Measurements from ENCODE around the gene MAP7. TPM values are rescaled to one million over a fixed set of nuclear protein-coding genes. Genes with fewer than 3 reads are reported as not detected.
"Not testable (repeated sequence)": the region's sequence is repeated elsewhere in the genome, so short reads cannot be mapped to it uniquely, and the experiment has no call there.

The MAP7 gene
- total RNA-seq, 4 donors from 2014 or later, result 0.84 to 1.5 (median 1.4) TPM

GRCh38 chr6:136494059-136494458, 56.2 kb downstream of the MAP7 start:
- Histone ChIP-seq H3K27me3 (no peaks in the 10 kb centered on the region), H3K36me3 (no peaks in the 10 kb centered on the region), H3K9me3 (no peaks in the 10 kb centered on the region), H3K4me3 (no peak overlapping the region), H3K27ac (no peak overlapping the region), H3K4me1 (no peaks in the 10 kb centered on the region)
- TF ChIP-seq POLR2A (IDR thresholded peaks at IDR 0.05), result no peak
- TF ChIP-seq EP300 (IDR thresholded peaks at IDR 0.05), result no peak
- TF ChIP-seq, protein P1, sequence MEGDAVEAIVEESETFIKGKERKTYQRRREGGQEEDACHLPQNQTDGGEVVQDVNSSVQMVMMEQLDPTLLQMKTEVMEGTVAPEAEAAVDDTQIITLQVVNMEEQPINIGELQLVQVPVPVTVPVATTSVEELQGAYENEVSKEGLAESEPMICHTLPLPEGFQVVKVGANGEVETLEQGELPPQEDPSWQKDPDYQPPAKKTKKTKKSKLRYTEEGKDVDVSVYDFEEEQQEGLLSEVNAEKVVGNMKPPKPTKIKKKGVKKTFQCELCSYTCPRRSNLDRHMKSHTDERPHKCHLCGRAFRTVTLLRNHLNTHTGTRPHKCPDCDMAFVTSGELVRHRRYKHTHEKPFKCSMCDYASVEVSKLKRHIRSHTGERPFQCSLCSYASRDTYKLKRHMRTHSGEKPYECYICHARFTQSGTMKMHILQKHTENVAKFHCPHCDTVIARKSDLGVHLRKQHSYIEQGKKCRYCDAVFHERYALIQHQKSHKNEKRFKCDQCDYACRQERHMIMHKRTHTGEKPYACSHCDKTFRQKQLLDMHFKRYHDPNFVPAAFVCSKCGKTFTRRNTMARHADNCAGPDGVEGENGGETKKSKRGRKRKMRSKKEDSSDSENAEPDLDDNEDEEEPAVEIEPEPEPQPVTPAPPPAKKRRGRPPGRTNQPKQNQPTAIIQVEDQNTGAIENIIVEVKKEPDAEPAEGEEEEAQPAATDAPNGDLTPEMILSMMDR (IDR thresholded peaks at IDR 0.05), result no peak
- no peak for DNase-seq (ENCODE audit: low spot score in 2 of 2)
- 65 to 75% methylated on average over 2 of the region's 2 CpGs for WGBS, 2 donors

DNA sequence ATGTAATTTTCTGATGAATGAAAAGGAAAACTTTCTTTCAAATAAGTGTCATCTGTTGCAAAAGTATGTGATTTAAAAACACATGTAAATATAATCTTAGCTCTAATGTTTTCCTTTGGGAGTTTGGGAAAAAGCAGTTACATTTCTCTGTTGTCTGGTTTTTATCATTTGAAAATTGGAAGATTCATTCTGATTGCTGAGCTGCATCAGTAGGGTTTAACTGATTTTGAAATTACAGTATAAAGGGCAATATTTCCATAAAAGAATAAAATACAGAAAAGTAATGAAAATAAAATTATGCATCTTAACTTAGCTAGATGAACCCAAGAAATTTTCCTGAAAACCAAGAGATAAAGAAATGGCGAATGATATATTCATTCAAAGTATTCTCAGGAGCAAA, 57.8 kb downstream of the MAP7 start:
- 81 to 82% methylated on average over 1 of the region's 1 CpG for WGBS, 2 donors
- H3K27ac ChIP-seq, result no peak overlapping the region
- H3K9me3 ChIP-seq, result no peaks in the 10 kb centered on the region
- no peak overlapping the region for H3K4me3 ChIP-seq
- H3K36me3 ChIP-seq, result no peaks in the 10 kb centered on the region
- DNase-seq (ENCODE audit: low spot score in 2 of 2), result no peak
- no peaks in the 10 kb centered on the region for H3K4me1 ChIP-seq
- no peaks in the 10 kb centered on the region for H3K27me3 ChIP-seq
- TF ChIP-seq EP300 (IDR thresholded peaks at IDR 0.05), result no peak
- TF ChIP-seq, protein P1 (IDR thresholded peaks at IDR 0.05), result no peak
- no peak for TF ChIP-seq POLR2A (IDR thresholded peaks at IDR 0.05)

- no peak overlapping the region for H3K27ac ChIP-seq
- no peaks in the 10 kb centered on the region for H3K36me3 ChIP-seq
- TF ChIP-seq EP300 (IDR thresholded peaks at IDR 0.05) (no peak), POLR2A (IDR thresholded peaks at IDR 0.05) (no peak)
- TF ChIP-seq, protein P1 (IDR thresholded peaks at IDR 0.05), result no peak
- H3K27me3 ChIP-seq, result no peaks in the 10 kb centered on the region
- 74 to 75% methylated on average over 2 of the region's 2 CpGs for WGBS, 2 donors
- no peaks in the 10 kb centered on the region for H3K9me3 ChIP-seq
- DNase-seq (ENCODE audit: low spot score in 2 of 2), result no peak
- no peak overlapping the region for H3K4me3 ChIP-seq
- no peaks in the 10 kb centered on the region for H3K4me1 ChIP-seq
These were observed 58.5 kb downstream of the MAP7 start for GRCh38 chr6:136491754-136492153.

DNA sequence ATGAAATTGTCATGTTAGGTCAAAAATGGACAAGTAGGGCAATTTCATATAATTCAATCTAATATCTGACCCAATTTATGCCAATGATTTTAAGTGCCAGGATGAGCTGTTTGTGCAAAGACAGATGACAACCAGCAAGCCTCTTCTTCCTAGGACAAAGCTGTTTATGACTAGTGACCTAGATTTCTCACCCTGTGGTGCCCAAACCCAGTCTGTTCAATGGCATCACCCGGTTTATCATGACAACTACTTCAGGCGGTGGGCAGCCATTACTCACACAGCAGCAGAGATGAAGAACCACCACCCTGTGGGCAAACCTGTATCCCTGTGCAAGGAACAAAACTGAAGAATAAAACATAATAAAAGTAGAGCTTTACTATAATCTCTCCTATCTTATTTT, 59.0 kb downstream of the MAP7 start:
- Histone ChIP-seq H3K4me1 (no peaks in the 10 kb centered on the region), H3K4me3 (no peak overlapping the region), H3K9me3 (no peaks in the 10 kb centered on the region), H3K27me3 (no peaks in the 10 kb centered on the region), H3K27ac (no peak overlapping the region), H3K36me3 (no peaks in the 10 kb centered on the region)
- TF ChIP-seq POLR2A (IDR thresholded peaks at IDR 0.05) (no peak), EP300 (IDR thresholded peaks at IDR 0.05) (no peak)
- TF ChIP-seq, protein P1 (IDR thresholded peaks at IDR 0.05), result no peak
- DNase-seq (ENCODE audit: low spot score in 2 of 2), result no peak
- WGBS, 2 donors, result 87 to 91% methylated on average over 2 of the region's 2 CpGs

DNA sequence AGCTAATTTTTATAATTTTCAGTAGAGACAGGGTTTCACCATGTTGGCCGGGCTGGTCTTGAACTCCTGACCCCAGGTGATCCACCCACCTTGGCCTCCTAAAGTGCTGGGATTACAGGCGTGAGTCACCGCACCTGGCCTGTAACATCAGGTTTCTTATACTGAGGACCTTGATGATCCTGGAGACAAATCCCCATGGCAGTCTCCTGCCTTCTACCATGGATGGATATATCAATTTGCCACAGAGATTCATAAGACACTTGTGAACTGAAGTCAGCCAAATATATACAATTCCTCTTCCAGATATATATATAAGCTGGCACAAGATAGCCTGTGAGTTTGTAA, 60.6 kb downstream of the MAP7 start:
- not testable (repeated sequence) for H3K9me3 ChIP-seq; H3K27me3 ChIP-seq; DNase-seq (ENCODE audit: low spot score in 2 of 2); H3K4me1 ChIP-seq; H3K36me3 ChIP-seq; H3K27ac ChIP-seq; H3K4me3 ChIP-seq
- 89 to 97% methylated on average over 3 of the region's 3 CpGs for WGBS, 2 donors

GRCh38 chr6:136487759-136488425, 62.3 kb downstream of the MAP7 start:
- no peak for TF ChIP-seq POLR2A (IDR thresholded peaks at IDR 0.05)
- TF ChIP-seq EP300 (IDR thresholded peaks at IDR 0.05), result no peak
- TF ChIP-seq, protein P1 (IDR thresholded peaks at IDR 0.05), result no peak
- no peaks in the 10 kb centered on the region for H3K4me1 ChIP-seq
- H3K4me3 ChIP-seq, result no peak overlapping the region
- no peak overlapping the region for H3K27ac ChIP-seq
- no peaks in the 10 kb centered on the region for H3K36me3 ChIP-seq
- no peaks in the 10 kb centered on the region for H3K27me3 ChIP-seq
- 90 to 94% methylated on average over 7 of the region's 7 CpGs for WGBS, 2 donors
- DNase-seq (ENCODE audit: low spot score in 2 of 2), result no peak
- H3K9me3 ChIP-seq, result no peaks in the 10 kb centered on the region
